Measurements from ENCODE around the gene PEAR1.

The PEAR1 gene

DNA sequence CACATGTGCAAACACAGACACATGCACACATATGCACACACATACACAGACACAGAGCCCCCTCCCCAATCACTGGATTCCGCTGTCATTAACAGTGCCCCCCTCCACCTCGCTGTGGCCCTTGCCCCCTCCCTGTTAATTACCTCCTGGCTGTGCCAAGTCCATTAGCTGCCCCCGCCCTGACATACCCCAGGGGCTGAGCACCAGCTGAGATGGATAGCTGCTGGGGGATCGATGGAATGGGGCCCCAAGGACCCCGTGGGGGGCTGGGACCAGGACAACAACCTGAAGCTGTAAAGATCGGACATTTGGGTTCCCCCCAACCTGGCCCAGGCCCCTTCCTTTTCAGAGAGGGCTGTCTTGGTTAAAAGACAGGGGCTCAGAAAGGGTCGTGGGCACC, 9.6 kb upstream of the PEAR1 start:
- DNase-seq = no peak

DNA sequence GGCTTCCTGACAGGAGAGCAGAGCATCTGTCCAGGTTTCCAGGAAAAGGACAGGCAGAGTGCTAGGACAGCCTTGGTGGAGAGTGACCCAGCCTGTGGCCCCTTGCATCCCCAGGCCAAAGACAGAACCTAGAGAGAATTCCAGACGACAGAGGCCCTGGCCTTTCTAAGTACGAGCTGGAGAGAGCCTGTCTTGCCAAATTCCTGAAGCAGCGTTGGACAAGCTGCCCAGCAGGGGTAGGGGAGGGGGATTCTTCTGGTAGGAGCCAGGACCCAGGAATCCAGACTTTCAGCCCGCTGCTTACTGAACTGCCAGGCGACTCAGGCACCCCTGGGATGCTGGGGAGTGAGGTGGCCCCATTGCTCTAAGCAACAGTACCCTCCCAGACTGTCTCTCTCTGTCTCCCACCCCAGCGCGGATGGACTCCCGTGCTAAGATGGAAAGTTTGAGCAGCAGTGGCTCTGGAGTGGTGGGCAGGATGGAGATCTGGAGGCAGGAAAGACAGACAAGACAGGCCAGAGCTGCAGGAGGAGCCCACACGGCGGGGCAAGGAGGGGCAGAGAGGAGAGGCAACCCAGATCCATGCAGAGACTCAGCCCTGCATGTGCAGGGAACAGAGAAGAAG, 8.8 kb upstream of the PEAR1 start:
- no peak for DNase-seq

DNA sequence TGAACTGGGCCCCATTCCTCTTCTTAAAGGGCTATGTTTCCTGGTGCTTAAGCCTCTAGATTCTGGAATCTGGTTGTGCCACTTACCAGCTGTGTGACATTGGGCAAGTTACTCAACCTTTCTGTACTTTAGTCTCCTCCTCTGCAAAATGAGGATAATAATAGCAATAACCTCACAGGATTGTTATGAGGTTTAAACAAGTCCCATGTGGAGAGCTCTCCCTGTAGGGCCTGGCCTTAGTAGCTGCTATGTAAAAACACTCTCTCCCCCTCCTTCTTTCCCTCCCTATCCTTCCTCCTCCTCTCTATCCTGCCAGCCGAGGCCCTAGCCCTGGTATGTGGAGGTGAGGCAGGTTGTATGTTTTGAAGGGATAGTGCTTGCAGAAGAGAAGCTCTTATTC, 8.2 kb upstream of the PEAR1 start:
- DNase-seq = no peak

DNA sequence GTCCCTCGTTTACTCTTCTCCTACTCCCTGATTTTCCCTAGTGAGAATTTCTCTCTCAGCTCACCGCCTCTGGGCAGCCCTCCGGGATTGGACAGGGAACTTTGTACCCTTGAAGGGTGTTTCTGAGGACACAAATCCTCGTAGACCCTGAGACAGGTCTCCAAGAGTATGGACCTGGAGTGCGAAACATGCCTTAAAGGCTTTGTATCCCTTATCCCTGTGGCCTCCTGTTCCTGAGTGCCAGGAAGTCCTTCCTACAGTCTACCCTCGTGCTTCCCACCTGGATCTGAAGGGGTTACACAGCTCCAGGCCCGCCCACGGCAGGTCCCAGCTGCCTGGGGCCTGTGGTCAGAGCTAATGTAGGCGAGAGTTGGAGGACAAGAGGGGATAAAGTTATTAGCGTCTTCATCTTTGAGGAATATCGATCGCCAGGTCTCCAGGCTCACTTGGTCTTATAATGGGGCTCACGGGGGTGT, 7.6 kb upstream of the PEAR1 start:
- no peak for DNase-seq

DNA sequence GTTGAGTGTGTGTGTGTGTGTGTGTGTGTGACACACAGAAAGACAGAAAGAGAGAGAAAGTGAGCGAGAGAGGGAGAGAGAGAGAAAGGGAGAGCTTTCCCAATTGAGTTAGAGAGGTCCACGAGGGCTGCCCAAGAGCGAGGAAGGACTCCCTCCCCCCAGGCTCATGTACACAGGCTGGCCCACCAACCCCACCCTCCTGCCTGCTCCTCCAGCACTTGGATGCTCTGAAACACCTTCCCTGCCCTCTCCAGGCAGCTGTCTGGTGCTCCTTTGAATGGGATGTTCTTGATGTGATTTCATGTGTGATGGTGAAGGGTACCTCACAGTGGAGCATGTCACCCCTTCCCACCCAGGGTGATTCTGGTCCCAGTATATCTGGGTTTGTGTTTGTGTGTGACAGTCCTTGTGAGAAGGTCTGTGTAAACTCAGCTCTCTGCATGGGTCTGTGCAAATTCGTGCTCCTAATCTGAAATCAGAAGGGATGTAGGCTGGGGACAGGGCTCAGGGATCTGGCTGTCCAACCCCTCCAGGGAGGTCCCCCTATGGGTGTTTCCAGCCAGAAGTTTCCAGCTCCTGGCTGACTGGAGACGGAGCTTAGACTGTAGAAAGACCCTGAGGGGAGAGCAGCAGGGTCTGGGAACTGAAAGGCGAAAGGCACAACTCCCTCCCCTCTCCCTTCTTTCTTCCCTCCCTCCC, 6.8 kb upstream of the PEAR1 start:
- DNase-seq = no peak

DNA sequence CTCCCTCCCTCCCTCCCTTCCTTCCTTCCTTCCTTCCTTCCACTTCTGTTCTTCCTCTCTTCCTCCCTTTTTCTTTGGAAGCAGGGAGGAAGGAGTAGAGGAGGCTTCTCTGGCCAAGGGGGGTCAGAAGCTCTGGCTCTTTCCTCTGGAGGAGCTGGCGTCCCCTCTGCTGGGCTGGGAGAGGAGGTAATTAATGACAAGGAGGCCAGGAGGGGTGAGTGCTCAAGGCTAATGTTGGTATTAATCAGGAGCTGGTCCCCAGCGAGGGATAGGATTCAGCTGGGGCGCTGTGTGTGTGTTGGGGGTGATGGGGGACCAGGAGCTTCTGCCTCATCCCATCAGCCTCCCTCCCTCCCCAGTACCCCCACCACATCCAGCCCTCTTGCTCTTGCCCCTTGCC, 6.2 kb upstream of the PEAR1 start:
- no peak for DNase-seq

DNA sequence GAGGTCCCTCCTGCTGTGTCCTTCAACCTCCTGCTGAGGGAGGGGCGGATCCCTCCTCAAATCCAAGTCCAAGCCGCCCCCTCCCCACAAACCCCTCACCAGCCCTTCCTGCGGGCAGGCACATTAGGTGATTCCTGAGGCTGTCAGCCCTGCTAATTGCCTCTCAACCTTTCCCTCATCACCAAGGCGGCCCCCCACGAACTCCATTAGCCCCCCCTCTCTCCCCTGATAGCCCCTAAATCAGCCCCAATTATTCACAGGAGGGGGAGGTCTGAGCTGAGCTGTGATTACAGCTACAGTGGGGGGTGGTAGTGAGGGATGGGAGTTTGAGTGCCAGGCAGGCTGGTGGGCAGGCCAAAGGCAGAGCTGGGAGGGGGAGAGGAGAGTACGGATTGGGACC, 5.8 kb upstream of the PEAR1 start:
- no peak for DNase-seq

DNA sequence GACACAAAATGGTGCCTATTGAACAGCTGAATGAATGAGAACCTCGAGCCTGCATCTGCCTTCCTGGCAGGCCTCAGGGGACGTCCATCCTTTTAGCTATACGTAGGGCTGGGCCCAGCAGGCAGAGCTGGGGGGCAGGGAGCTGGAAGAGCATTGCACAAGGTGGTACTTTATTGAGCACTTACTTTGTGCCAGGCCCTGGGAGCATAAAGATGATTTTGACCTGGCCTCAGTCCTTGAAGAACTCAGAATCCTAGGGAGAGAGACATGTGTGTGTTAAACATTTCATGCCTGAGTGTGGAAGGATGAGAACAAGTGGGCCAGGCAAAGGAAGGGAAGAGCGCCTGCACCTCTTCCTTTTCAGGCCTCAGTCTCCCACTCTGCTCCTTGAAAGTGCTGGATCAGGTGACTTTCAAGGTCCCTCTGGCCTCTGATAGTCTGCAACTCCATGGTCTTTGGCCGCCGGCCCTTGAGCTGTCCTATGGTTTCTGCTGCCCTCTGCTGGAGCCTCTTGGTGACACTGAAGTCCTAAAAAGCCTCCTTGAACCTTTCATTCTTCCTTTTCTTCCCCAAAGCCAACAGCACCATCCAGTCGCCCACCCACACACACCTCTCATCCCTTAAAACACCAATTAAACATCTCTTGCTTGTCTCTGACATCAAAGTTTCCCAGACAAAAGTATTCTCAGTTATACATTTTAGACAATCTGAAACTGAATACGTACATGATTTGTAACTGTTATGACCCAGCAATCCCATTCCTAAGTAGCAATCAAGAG, 3.5 kb upstream of the PEAR1 start:
- peak; percentile 32 to 46 for DNase-seq

DNA sequence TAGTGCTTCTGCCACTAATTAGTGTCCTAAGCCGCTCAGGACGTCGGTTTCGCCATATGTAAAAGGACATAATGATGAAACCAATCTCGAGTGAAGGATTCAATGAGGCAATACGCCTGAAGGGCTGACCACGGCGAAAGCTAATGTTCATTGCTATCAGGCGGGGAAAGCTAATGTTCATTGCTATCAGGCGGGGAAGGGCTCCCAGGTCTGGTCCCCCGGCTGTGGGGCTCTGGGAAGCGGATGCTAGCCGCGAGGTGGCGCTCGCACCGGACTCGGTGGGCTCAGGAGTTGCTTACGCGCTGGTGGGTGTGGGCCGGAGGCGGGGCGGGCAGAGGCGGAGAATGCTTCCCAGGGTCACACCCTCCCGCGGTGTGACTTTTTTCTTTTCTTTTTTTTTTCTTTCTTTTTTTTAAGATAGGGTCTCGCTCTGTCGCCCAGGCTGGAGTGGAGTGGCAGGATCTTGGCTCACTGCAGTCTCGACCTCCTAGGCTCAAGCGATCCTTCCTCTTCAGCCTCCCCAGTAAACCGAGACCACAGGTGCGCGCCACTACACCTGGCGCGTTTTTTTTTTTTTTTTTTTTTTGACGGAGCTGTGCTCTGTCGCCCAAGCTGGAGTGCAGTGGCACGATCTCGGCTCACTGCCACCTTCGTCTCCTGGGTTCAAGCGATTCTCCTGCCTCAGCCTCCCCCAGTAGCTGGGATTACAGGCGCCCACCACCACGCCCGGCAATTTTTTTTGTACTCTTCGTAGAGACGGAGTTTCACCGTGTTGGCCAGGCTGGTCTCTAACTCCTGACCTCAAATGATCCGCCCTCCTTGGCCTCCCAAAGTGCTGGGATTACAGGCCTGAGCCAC, 1.1 kb upstream of the PEAR1 start:
- DNase-seq = peak; percentile 83 to 84

DNA sequence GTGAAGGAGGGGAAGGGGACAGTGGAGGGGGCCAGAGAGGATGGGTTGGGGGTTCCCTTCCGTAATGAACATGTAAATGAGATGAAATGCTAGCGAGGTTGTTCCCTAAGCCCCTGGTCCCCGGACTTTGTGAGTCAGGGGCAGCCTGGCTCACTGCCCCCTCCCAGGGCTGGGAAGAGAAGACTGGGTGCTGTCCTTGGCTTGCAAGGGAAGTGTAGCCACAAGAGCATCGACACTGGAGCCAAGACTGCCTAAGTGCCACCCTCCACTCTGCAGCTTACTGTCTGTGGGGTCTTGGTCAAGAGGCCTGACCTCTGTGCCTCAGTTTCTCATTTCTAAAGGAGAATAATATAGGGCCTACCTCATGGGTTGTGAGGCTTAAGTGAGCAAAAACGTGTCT, 483 bp downstream of the PEAR1 start:
- DNase-seq = no peak

DNA sequence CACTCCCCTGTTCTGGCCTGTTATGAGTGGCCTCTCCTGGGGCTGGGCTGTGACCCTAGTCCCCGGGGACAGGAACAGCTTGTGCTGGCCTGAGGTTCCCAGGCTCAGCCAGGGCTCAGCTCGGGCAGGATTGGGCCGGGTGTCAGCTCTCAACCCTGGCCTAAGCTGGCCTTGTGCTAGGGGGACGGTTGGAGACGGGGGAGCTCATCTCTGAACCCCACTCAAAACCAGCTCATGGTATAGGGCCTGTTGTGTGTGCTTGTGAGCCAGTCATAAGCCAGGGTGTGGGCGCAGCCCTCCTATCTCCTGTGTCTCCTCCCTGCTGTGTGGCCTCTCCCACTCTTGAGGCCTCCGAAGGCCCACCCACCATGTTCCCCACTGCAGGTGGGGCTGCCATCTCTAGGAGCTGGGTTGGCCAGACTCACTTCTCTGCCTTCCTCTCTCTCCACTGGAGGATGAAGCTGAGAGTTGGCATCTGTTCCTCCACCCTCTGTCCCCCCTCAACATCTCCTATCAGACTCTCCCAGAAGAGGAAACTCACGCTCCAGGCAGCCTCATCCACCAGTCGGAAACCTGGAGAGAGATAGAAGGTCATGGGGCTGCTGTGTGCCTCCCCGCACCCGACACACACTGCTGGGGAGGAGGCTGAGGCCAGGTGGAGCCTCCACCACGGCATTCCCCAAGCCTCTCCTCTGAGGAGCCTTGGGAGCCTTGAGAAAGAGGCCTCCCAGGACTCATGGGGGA, 1.4 kb downstream of the PEAR1 start:
- no peak for DNase-seq

DNA sequence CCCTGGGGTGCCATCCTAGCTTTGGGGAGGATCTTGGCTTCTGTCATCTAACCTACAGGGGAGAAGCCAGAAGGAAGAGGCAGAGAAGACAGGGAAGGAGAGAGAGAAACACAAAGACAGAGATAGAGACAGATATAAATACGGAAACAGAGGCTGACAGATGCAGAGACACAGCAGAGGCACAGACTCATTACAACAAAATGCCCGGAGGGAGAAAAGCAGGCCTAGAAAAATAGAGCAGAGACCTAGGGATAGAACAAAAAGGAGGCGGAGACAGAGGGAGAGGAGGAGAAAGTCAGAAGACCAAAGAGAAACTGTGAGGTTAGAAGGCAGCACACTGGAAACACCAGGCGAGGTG, 1.9 kb downstream of the PEAR1 start:
- DNase-seq = no peak

DNA sequence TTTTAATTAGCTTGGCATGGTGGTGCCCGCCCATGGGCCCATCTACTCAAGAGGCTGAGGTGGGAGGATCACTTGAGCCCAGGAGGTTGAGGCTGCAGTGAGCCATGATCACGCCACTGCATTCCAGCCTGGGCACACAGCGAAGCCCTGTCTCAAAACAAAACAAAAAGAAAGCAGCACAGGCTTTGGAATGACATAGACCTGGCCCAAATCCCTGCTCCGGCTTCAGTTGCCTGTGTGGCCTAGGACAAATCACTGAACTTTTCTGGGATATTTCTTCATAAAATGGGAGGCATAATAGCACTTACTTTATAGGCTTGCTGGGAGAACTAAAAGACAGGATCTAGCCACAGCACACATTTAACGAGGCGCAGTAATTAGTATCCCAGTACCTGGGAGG, 2.4 kb downstream of the PEAR1 start:
- DNase-seq = no peak

DNA sequence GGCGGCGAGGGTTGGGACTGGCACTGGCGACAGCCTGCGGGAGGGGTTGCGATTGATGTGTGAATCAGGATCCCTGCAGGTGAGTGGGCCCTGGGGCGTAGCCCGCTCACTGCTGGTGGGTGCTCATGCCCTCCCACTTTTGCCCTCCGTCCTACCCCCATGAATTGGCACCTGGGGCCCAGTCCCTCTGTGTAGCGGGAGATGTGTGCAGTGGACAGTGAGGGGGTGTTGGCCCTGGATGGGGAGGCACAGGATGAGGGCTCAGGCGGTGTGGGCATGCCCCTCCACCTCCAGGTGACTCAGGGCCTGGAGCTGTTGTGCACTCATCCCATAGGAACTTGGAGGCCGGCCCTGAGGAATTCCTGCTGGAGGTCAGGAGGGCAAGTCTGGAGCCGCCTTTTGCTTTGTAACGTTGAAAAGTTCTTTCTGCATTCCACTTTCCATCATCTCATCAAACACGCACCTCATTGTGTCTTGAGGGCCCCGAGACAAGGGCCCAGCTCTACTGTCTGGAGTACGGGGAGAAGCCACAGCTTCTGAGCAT, 3.0 kb downstream of the PEAR1 start:
- no peak for DNase-seq

DNA sequence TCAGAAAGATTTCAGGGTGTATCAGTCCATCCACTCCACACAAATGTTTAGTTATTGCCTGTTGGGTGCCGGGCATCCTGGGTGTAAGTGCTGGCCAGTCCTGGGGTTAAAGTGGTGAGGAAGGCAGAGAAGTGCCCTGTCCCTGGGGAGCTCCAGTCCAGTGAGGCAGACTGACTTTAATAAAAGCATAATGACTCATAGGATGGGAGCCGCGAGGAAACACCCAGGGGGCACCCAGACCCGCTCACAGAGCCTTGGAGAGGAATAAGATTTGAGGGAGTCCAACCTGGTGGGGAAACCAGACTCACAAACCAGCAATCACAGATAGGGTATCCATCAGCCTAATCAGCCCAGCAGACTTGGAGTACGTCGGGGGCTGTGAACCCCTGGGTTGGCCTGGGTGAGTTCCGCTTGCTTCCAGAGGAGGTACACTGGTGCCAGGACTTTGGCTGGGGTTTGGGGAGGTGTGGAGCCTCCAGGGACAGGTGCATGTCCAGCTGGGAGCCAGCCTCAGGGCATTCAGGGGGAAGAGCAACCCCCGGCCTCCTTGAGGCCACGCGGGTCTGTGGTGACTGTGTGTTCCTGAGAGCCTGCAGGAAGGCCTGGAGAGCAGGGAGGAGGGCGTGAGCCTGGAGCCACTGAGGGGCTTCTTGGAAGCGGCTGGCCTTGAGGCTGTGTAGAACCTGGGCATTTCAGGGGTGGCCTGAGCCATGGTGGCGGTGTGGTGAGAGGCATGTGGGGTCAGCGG, 3.7 kb downstream of the PEAR1 start:
- no peak for DNase-seq

DNA sequence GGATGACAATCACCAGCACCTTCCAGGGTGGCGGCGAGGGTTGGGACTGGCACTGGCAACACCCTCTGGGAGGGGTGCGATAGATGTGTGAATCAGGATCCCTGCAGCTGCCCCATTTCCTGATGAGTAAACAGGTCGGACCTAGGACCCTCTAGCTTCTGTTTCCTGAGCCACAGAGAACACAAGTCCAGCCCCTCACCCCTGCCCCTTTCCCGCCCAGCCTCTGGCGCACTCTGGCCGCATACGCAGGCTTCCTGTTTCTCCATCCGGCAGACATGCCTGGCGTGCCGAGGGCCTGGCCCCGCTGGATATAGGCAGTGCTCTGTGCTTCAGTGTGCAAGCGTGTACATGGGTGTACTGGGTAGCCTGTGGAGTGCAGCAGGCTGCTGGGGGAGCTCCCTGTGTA, 4.6 kb downstream of the PEAR1 start:
- DNase-seq = no peak

DNA sequence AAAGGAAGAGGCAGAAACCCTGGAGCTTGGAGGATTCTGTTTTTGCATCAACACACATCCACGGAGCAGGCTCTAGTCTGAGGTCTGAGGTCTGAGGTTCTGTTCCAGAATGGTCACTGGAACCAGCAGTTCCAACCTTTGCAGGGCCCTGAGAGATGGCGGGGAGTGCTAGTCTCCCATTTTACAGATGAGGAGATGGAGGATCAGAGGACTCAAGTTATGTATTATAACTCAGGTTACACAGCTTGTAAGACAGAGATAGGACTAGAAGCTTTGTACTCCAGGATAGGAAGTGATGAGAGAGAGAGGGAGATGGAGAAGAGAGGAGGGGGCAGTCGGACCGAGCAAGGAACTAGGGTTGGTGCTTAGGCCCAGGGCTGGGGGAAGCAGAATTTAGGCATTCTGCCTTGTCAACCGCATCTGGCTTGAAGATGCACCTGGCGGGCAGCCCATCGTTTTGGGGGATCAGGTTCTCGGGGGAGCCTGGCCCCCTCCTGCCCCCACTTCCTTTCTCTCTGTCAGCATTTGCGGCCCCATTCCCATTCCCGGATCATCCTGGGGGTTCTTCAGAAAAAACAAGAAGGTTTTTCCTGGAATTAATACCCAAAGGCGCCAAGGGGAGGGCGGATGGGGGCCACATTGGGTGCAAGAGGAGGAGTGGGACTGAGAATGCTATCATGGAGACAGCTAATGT, 5.6 kb downstream of the PEAR1 start:
- DNase-seq = no peak

DNA sequence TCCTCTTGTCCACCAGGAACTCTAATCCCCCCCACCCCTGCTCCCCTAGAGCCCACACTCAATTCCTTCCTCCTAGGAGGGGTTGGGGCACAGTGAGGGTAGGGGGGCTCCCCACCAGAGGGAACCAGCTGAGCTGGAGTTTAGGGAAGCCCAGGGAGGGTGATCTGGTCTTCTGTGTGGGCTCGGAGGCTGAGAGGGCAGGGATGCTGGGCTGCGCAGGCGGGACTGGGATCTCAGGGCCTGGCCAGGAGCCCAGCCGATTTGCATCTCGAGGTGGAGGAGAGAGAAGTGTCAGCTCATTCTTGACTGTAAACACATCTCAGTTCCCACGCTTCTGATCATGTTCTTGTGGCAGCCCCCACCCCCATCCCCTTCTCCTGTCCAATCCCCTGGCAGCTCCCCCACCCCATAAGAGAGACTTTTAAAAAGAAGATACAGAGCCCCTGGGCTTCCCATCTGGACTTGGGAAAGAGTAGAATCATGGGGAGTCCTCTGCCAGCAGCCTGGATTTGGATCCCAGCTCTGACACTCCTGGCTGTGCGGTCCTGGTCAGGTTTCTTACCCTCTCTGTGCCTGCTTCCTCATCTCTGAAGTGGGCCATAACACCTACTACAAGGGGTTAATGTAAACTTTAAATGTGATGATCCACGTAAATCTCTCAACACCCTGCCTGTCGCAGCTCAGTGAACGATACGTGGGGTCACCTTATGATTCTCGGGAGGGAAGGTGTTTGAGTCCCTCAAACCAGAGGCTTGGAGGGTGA, 6.6 kb downstream of the PEAR1 start:
- no peak for DNase-seq

DNA sequence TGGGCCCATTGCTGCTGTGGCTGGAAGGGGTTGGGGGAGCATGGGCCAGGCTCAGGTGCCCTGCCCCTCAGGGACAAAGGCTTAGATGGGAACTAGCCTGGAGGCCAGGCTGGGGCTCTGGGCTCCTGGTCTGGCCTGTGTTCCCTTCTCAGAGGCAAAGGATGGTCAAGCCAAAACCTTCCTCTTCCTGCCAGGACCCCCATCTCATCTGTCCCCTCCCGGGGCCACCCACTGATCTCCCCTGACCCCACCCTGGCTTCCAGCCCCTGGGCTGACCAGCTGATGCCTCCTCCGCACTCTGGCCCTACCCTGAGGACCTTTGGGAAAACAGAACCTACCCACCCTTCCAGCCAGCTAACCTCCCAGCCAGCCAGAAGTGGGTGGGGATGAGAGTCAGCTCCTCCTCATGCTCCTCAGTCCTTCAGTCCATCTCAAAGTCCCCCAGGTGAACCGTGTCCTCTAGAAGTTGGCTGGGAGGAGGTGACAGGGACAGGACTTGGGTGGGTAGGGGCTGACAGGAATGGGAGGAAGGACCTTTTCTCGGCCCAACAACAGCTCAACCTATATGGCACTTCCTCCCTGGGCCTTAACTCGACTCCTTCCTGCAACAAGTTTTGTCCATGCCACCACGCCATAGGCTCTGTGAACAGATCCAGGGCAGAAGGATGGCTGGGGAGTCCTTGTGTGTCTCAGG, 7.5 kb downstream of the PEAR1 start:
- no peak for DNase-seq

DNA sequence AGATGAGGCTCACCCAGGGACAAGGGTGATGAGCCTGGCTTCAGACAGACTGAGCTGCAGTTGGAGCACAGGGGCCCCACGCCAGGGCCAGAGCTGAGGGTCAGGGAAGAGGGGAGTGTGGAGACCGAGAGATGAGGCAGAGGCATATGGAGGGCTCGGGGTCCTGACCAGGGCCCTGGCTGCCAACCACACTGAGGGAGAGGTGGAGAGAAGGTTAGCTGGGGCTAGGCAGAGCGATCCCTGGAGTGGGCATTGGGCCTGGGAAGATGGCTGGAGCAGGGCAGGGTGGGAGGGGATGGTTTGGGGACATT, 8.0 kb downstream of the PEAR1 start:
- no peak for DNase-seq

All from activated CD4-positive, alpha-beta T cell treated with anti-CD3 and anti-CD28 coated beads, Interleukin-2, amount 50 U/mL, for 4 hours (primary cell).